Colonic mucosa (tissue), 4 donors: ENCODE measurements around the gene FOLR2. TPM values are rescaled to one million over a fixed set of nuclear protein-coding genes. Genes with fewer than 3 reads are reported as not detected.

Experiments used
- DNase-seq: peaks from one replicate; pipeline ENCODE4 v3.0.0-alpha.2; 2020
- H3K27ac ChIP-seq: fragments of 200-600 bp; one replicate; pipeline ENCODE4 v1.8.0; 2021
- H3K27me3 ChIP-seq: fragments of 200-600 bp; one replicate; pipeline ENCODE4 v1.8.0; 2021
- H3K36me3 ChIP-seq: fragments of 200-600 bp; one replicate; pipeline ENCODE4 v1.8.0; 2021
- H3K4me1 ChIP-seq: fragments of 200-600 bp; one replicate; pipeline ENCODE4 v1.8.0; 2021; ENCODE audit warnings: mild to moderate bottlenecking
- H3K4me3 ChIP-seq: fragments of 200-600 bp; one replicate; pipeline ENCODE4 v1.8.0; 2021
- H3K9ac ChIP-seq, 2 donors: one replicate each; pipeline ENCODE4 v1.7.0; 2013; ENCODE audit warnings: control low read depth in 2 of 2, low read depth in 2 of 2, low read length in 2 of 2
- H3K9me3 ChIP-seq: fragments of 200-600 bp; one replicate; pipeline ENCODE4 v1.8.0; 2021
- CTCF ChIP-seq: fragments of 200-600 bp; IDR thresholded peaks from one replicate; pipeline ENCODE4 v1.8.0; 2022; ENCODE audit warnings: antibody characterized with exemption, mild to moderate bottlenecking
- intact Hi-C: fragments of 100-400 bp; cut with DNase I; formaldehyde crosslinking; loops from one replicate; pipeline ENCODE4 v1.14.1; 2022
- total RNA-seq, 2 donors: library from RNA; stranded (reverse); fragmentation: NEBNext Ultra II Directional in 1 of 2; extraction: Animal tissue kit (Norgen Biotek cat#: 25700) in 1 of 2; gene quantifications; one replicate each; pipeline ENCODE4 v1.2.1, GENCODE V29; 2021
- donor health status: healthy.
- donor health status: DM: no; HTN: no; CAD: no.
- donor health status: DM: no; HTN: no; CAD: no.

The FOLR2 gene
- total RNA-seq, 2 donors from 2014 or later: 4.5 to 15.4 TPM

GRCh38 chr11:72236083-72236697 is 19.6 kb downstream of the FOLR2 start:
- no peaks in the 10 kb centered on the region for H3K9me3 ChIP-seq
- H3K9ac ChIP-seq: no peak overlapping the region
- H3K27me3 ChIP-seq: peaks cover 13% of the 10 kb centered on the region
- intact Hi-C loops: no loop called here
- no peak overlapping the region for H3K4me3 ChIP-seq
- DNase-seq: no peak
- H3K4me1 ChIP-seq: peaks cover 15% of the 10 kb centered on the region
- TF ChIP-seq CTCF: no peak
- no peak overlapping the region for H3K27ac ChIP-seq
- peaks cover 38% of the 10 kb centered on the region for H3K36me3 ChIP-seq

DNA sequence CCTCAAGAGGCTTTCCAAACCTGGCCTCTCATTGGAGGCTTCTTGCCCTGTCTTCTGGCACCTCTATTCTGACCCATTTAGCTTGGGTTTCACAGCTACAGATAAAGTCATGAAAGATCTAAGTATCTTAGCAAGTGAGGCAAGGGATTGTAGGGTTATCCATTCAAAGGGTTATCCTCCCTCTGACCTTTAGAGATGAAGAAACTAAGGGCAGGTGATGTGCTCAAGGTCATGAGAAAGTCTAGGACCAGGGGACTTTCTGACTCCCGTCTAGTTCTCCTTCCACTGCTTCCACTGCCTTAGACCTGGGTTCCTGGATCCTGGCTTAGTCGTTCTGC is 20.1 kb downstream of the FOLR2 start:
- intact Hi-C loops: no loop called here
- H3K4me3 ChIP-seq: no peak overlapping the region
- H3K27me3 ChIP-seq: peaks cover 19% of the 10 kb centered on the region
- peaks cover 33% of the 10 kb centered on the region for H3K36me3 ChIP-seq
- no peak overlapping the region for H3K27ac ChIP-seq
- no peak overlapping the region for H3K9ac ChIP-seq
- peak; percentile 14 for DNase-seq
- H3K9me3 ChIP-seq: no peaks in the 10 kb centered on the region
- no peak for TF ChIP-seq CTCF
- peaks cover 15% of the 10 kb centered on the region for H3K4me1 ChIP-seq

GRCh38 chr11:72237112-72237931 is 20.7 kb downstream of the FOLR2 start:
- no peak for TF ChIP-seq CTCF
- no peak overlapping the region for H3K9ac ChIP-seq
- no peaks in the 10 kb centered on the region for H3K9me3 ChIP-seq
- H3K36me3 ChIP-seq: peaks cover 31% of the 10 kb centered on the region
- H3K27ac ChIP-seq: no peak overlapping the region
- intact Hi-C loops: no loop called here
- no peak overlapping the region for H3K4me3 ChIP-seq
- DNase-seq: no peak
- H3K4me1 ChIP-seq: peaks cover 15% of the 10 kb centered on the region
- H3K27me3 ChIP-seq: peaks cover 22% of the 10 kb centered on the region

DNA sequence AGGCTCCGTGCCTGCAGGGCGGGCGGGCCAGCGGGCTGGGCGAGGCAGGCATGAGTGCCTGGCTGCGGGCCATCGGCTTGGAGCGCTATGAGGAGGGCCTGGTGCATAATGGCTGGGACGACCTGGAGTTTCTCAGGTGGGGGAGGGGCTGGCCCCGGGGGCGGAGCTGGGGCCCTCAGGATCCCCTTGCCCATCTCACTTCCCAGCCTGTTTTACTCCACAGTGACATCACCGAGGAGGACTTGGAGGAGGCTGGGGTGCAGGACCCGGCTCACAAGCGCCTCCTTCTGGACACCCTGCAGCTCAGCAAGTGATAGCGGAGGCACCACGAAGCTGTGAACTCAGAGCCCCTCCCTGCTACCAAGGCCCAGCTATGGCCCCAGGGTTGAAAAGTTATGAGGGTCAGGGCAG is 21.5 kb downstream of the FOLR2 start:
- H3K27me3 ChIP-seq: peaks cover 29% of the 10 kb centered on the region
- no peak overlapping the region for H3K9ac ChIP-seq
- intact Hi-C loops: no loop called here
- H3K36me3 ChIP-seq: peaks cover 23% of the 10 kb centered on the region
- TF ChIP-seq CTCF: peak; percentile 67
- no peak overlapping the region for H3K27ac ChIP-seq
- peaks cover 15% of the 10 kb centered on the region for H3K4me1 ChIP-seq
- H3K9me3 ChIP-seq: no peaks in the 10 kb centered on the region
- no peak overlapping the region for H3K4me3 ChIP-seq
- DNase-seq: peak; percentile 70

GRCh38 chr11:72238492-72239312 is 22.1 kb downstream of the FOLR2 start:
- Histone ChIP-seq H3K4me1 (peaks cover 15% of the 10 kb centered on the region), H3K27ac (peak overlapping the region; percentile 32), H3K9me3 (no peaks in the 10 kb centered on the region), H3K9ac (no peak overlapping the region), H3K36me3 (peaks cover 21% of the 10 kb centered on the region), H3K27me3 (peaks cover 35% of the 10 kb centered on the region), H3K4me3 (no peak overlapping the region)
- TF ChIP-seq CTCF: no peak
- intact Hi-C loops: no loop called here
- no peak for DNase-seq
